Activated naive CD4-positive, alpha-beta T cell treated with anti-CD3 and anti-CD28 coated beads, Interleukin-2, amount 10 ng/mL, durations not matched to agents 5 hours and 36 hours (primary cell): Measurements from ENCODE around the gene YWHAE. TPM values are rescaled to one million over a fixed set of nuclear protein-coding genes. Genes with fewer than 3 reads are reported as not detected.

Experiments used
- total RNA-seq, 2 experiments: library from RNA; stranded (reverse); gene quantifications; one replicate each; pipeline ENCODE4 v1.2.3, GENCODE V29; 2021

Gene YWHAE
- 100 to 1,000 TPM; 296 to 317 TPM for total RNA-seq

GRCh38 chr17:1399679-1400512 lies at the start of gene YWHAE:
YWHAE (minus strand) TSS chr17:1400222; CDS start chr17:1400110, 112 bp downstream.

Other genes starting within 250 kb of the YWHAE start
- gene ABR, start 220.2 kb downstream of the YWHAE start, total RNA-seq = 100 to 1,000 TPM; 142 to 147 TPM
- not detected for gene BHLHA9, start 129.8 kb downstream of the YWHAE start, total RNA-seq
- gene TRARG1, start 120.6 kb downstream of the YWHAE start, total RNA-seq = 1 to 10 TPM in 1 of 2 experiments, under 1 TPM in 1; 0.87 to 1.3 TPM
- 10 to 100 TPM; 16.6 to 16.9 TPM for gene CRK, start 56.0 kb upstream of the YWHAE start, total RNA-seq
- gene MYO1C, start 92.5 kb upstream of the YWHAE start, total RNA-seq = 10 to 100 TPM; 32.9 to 35.2 TPM
- gene INPP5K, start 116.4 kb upstream of the YWHAE start, total RNA-seq = 10 to 100 TPM; 49.0 to 52.5 TPM
- 10 to 100 TPM; 47.7 to 54.0 TPM for gene PITPNA, start 162.6 kb upstream of the YWHAE start, total RNA-seq
- gene SLC43A2, start 228.6 kb upstream of the YWHAE start, total RNA-seq = under 1 TPM; 0.48 TPM
- 1 to 10 TPM; 3.9 to 4.8 TPM for gene SCARF1, start 245.5 kb upstream of the YWHAE start, total RNA-seq
- 1 to 10 TPM; 6.3 to 6.8 TPM for gene RILP, start 249.6 kb upstream of the YWHAE start, total RNA-seq